ENCODE data around the gene TMTC2. TPM values are rescaled to one million over a fixed set of nuclear protein-coding genes. Genes with fewer than 3 reads are reported as not detected.

Gene TMTC2
- total RNA-seq, 1 donor from 2014 or later, result 2.0 TPM

GRCh38 chr12:82682326-82682725, 4.4 kb upstream of the TMTC2 start:
- intact Hi-C loops (cut with micrococcal nuclease), result loop anchor here (10.0 kb wide), 1 partner anchor 312 kb away; no protein-coding TSS in a partner anchor

- intact Hi-C loops (cut with micrococcal nuclease), result loop anchor here (10.0 kb wide), 1 partner anchor 312 kb away; no protein-coding TSS in a partner anchor
Measured at GRCh38 chr12:82682851-82683261, 3.9 kb upstream of the TMTC2 start.

- intact Hi-C loops (cut with micrococcal nuclease), result loop anchor here (1.0 to 10.0 kb wide), 6 partner anchors 158 to 1712 kb away; partner anchors contain the start of genes CCDC59 and METTL25
Measured at GRCh38 chr12:82685790-82686167, 927 bp upstream of the TMTC2 start.

- intact Hi-C loops (cut with micrococcal nuclease), result loop anchor here (5.0 to 10.0 kb wide), 4 partner anchors 160 to 1710 kb away; no protein-coding TSS in a partner anchor
Measured at GRCh38 chr12:82687021-82688011, 610 bp downstream of the TMTC2 start.

- intact Hi-C loops (cut with micrococcal nuclease), result loop anchor here (5.0 to 10.0 kb wide), 4 partner anchors 161 to 1709 kb away; no protein-coding TSS in a partner anchor
Measured at GRCh38 chr12:82688035-82688501, 1.4 kb downstream of the TMTC2 start.

- intact Hi-C loops (cut with micrococcal nuclease), result loop anchor here (5.0 to 10.0 kb wide), 4 partner anchors 161 to 1709 kb away; no protein-coding TSS in a partner anchor
Measured at GRCh38 chr12:82688596-82688995, 1.9 kb downstream of the TMTC2 start.

GRCh38 chr12:82690006-82690405, 3.3 kb downstream of the TMTC2 start:
- intact Hi-C loops (cut with micrococcal nuclease), result no loop called here

GRCh38 chr12:82691513-82691912, 4.8 kb downstream of the TMTC2 start:
- intact Hi-C loops (cut with micrococcal nuclease), result no loop called here

- intact Hi-C loops (cut with micrococcal nuclease), result no loop called here
Measured at GRCh38 chr12:82694276-82694675, 7.6 kb downstream of the TMTC2 start.

GRCh38 chr12:82694970-82695369, 8.3 kb downstream of the TMTC2 start:
- intact Hi-C loops (cut with micrococcal nuclease), result no loop called here

GRCh38 chr12:82695531-82695930, 8.8 kb downstream of the TMTC2 start:
- intact Hi-C loops (cut with micrococcal nuclease), result no loop called here

GRCh38 chr12:82696543-82696942, 9.8 kb downstream of the TMTC2 start:
- intact Hi-C loops (cut with micrococcal nuclease), result no loop called here

GRCh38 chr12:82698708-82699564, 12.2 kb downstream of the TMTC2 start:
- intact Hi-C loops (cut with micrococcal nuclease), result no loop called here

- intact Hi-C loops (cut with micrococcal nuclease), result no loop called here
Measured at GRCh38 chr12:82705774-82706173, 19.1 kb downstream of the TMTC2 start.

- intact Hi-C loops (cut with micrococcal nuclease), result no loop called here
Measured at GRCh38 chr12:82708061-82708879, 21.6 kb downstream of the TMTC2 start.

- intact Hi-C loops (cut with micrococcal nuclease), result no loop called here
Measured at GRCh38 chr12:82709794-82710355, 23.2 kb downstream of the TMTC2 start.

- intact Hi-C loops (cut with micrococcal nuclease), result no loop called here
Measured at GRCh38 chr12:82710741-82711140, 24.0 kb downstream of the TMTC2 start.

GRCh38 chr12:82714427-82714826, 27.7 kb downstream of the TMTC2 start:
- intact Hi-C loops (cut with micrococcal nuclease), result no loop called here

GRCh38 chr12:82721726-82722125, 35.0 kb downstream of the TMTC2 start:
- intact Hi-C loops (cut with micrococcal nuclease), result no loop called here

GRCh38 chr12:82723093-82723492, 36.4 kb downstream of the TMTC2 start:
- intact Hi-C loops (cut with micrococcal nuclease), result no loop called here
